ENCODE results near the gene SPSB2. TPM values are rescaled to one million over a fixed set of nuclear protein-coding genes. Genes with fewer than 3 reads are reported as not detected.
A peak's percentile ranks its signal among the peaks of the same experiment; 100 is the strongest.

Gene SPSB2
- total RNA-seq, 2 donors from 2014 or later: 34.6 to 36.5 TPM

GRCh38 chr12:6921539-6921938, 48.4 kb upstream of the SPSB2 start:
- WGBS, 2 experiments (ENCODE audit: insufficient coverage in 1 of 2, insufficient read length in 1 of 2): 92% methylated on average over 7 of the region's 7 CpGs
- peaks cover 3% of the 10 kb centered on the region for H3K27me3 Mint-ChIP-seq (ENCODE audit: insufficient read depth)
- H3K9me3 Mint-ChIP-seq: no peaks in the 10 kb centered on the region
- H3K9ac ChIP-seq (ENCODE audit: extremely low read depth, low read length, poor library complexity, severe bottlenecking): no peak overlapping the region
- H3K27ac Mint-ChIP-seq: no peak overlapping the region
- H3K4me3 ChIP-seq (ENCODE audit: low read length): no peak overlapping the region
- H3K4me3 Mint-ChIP-seq: no peak overlapping the region
- peaks cover 6% of the 10 kb centered on the region for H3K4me1 ChIP-seq (ENCODE audit: control insufficient read depth, insufficient read depth, low read length)
- DNase-seq: no peak
- no peaks in the 10 kb centered on the region for H3K27me3 ChIP-seq (ENCODE audit: control insufficient read depth, insufficient read depth, low read length, poor library complexity, severe bottlenecking)
- H3K4me1 Mint-ChIP-seq: peaks cover 37% of the 10 kb centered on the region
- peaks cover 6% of the 10 kb centered on the region for H3K36me3 ChIP-seq (ENCODE audit: control insufficient read depth, insufficient read depth, low read length)
- H3K27ac ChIP-seq (ENCODE audit: low read depth, low read length): no peak overlapping the region
- H3K9me3 ChIP-seq (ENCODE audit: control insufficient read depth, low read length): no peaks in the 10 kb centered on the region
- no peak for TF ChIP-seq CTCF (conservative IDR thresholded peaks at IDR 0.05)
- peaks cover 33% of the 10 kb centered on the region for H3K36me3 Mint-ChIP-seq (ENCODE audit: low read depth)

- H3K27me3 ChIP-seq (ENCODE audit: control insufficient read depth, insufficient read depth, low read length, poor library complexity, severe bottlenecking): peaks cover 8% of the 10 kb centered on the region
- Mint-ChIP-seq H3K4me1 (peaks cover 35% of the 10 kb centered on the region), H3K27ac (peak overlapping the region; percentile 9), H3K36me3 (ENCODE audit: low read depth) (peaks cover 38% of the 10 kb centered on the region), H3K27me3 (ENCODE audit: insufficient read depth) (peaks cover 17% of the 10 kb centered on the region), H3K9me3 (no peaks in the 10 kb centered on the region), H3K4me3 (no peak overlapping the region)
- H3K9ac ChIP-seq (ENCODE audit: extremely low read depth, low read length, poor library complexity, severe bottlenecking): no peak overlapping the region
- H3K9me3 ChIP-seq (ENCODE audit: control insufficient read depth, low read length): no peaks in the 10 kb centered on the region
- no peak overlapping the region for H3K27ac ChIP-seq (ENCODE audit: low read depth, low read length)
- no peak overlapping the region for H3K4me3 ChIP-seq (ENCODE audit: low read length)
- 60 to 88% methylated on average over 3 to 7 of the region's 7 CpGs for WGBS, 2 experiments (ENCODE audit: insufficient coverage in 1 of 2, insufficient read length in 1 of 2)
- peaks cover 6% of the 10 kb centered on the region for H3K36me3 ChIP-seq (ENCODE audit: control insufficient read depth, insufficient read depth, low read length)
- TF ChIP-seq CTCF (conservative IDR thresholded peaks at IDR 0.05): peak; percentile 47
- H3K4me1 ChIP-seq (ENCODE audit: control insufficient read depth, insufficient read depth, low read length): no peaks in the 10 kb centered on the region
- DNase-seq: peak; percentile 61
Measured at GRCh38 chr12:6919588-6919987, 46.5 kb upstream of the SPSB2 start.

- Histone ChIP-seq H3K4me3 (ENCODE audit: low read length) (no peak overlapping the region), H3K9ac (ENCODE audit: extremely low read depth, low read length, poor library complexity, severe bottlenecking) (no peak overlapping the region), H3K9me3 (ENCODE audit: control insufficient read depth, low read length) (no peaks in the 10 kb centered on the region), H3K27ac (ENCODE audit: low read depth, low read length) (no peak overlapping the region), H3K4me1 (ENCODE audit: control insufficient read depth, insufficient read depth, low read length) (no peaks in the 10 kb centered on the region), H3K27me3 (ENCODE audit: control insufficient read depth, insufficient read depth, low read length, poor library complexity, severe bottlenecking) (peaks cover 12% of the 10 kb centered on the region), H3K36me3 (ENCODE audit: control insufficient read depth, insufficient read depth, low read length) (peaks cover 6% of the 10 kb centered on the region)
- peak; percentile 66 for DNase-seq
- H3K9me3 Mint-ChIP-seq: no peaks in the 10 kb centered on the region
- 90 to 91% methylated on average over 10 to 14 of the region's 14 CpGs for WGBS, 2 experiments (ENCODE audit: insufficient coverage in 1 of 2, insufficient read length in 1 of 2)
- no peak overlapping the region for H3K27ac Mint-ChIP-seq
- H3K4me3 Mint-ChIP-seq: no peak overlapping the region
- peaks cover 34% of the 10 kb centered on the region for H3K27me3 Mint-ChIP-seq (ENCODE audit: insufficient read depth)
- peaks cover 38% of the 10 kb centered on the region for H3K36me3 Mint-ChIP-seq (ENCODE audit: low read depth)
- H3K4me1 Mint-ChIP-seq: peaks cover 41% of the 10 kb centered on the region
- TF ChIP-seq CTCF (conservative IDR thresholded peaks at IDR 0.05): no peak
Measured at GRCh38 chr12:6917491-6918231, 44.6 kb upstream of the SPSB2 start.

All from endodermal cell (in vitro differentiated cells).